GM19099 (cell line): ENCODE data around the gene KRTAP10-11.

Experiments used
- POLR2A ChIP-seq: IDR thresholded peaks from 3 replicates; pipeline ENCODE4 v1.6.1; 2011; ENCODE audit warnings: low read depth; ENCODE audit not compliant: insufficient read length; ENCODE audit errors: extremely low read depth

KRTAP10-11 gene

DNA sequence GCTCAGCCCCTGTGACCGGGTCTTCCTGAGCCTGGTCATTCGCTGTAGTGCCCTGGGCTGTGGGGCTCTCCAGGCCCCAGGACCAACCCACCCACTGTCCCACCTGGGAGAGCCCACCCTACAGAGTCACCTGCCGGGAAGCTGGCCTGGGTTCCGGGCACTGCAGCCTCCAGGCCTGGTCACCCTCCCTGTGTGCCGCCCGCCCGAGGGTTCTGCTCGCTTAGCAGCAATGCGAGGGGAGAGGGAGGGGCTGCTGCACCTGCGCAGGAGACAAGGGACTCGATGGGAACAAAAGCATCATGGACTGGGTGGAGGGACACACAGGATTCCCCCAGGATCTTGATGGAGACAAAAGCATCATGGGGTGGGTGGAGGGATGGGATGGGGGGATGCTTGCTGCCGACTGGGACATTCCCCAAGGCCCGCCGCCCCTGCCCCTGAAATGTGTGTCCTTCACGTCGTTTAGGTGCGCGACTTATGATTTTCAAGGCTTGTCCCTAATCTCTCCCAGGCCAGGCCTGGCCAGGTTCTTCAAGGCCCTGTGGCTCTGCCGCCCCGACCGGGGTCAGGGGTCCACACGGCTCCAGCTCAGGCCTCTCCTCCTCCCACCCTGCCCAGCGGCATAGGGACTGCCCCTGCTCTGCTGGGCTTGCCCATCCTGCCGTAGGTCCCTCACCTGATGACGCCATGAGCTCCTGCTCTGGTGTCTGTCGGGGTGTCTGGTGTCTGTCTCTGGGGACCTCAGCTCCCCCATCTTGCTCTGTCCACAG is 32.6 kb upstream of the KRTAP10-11 start:
- TF ChIP-seq POLR2A: no peak

- TF ChIP-seq POLR2A: no peak
Measured at GRCh38 chr21:44614161-44614631, 32.0 kb upstream of the KRTAP10-11 start.

DNA sequence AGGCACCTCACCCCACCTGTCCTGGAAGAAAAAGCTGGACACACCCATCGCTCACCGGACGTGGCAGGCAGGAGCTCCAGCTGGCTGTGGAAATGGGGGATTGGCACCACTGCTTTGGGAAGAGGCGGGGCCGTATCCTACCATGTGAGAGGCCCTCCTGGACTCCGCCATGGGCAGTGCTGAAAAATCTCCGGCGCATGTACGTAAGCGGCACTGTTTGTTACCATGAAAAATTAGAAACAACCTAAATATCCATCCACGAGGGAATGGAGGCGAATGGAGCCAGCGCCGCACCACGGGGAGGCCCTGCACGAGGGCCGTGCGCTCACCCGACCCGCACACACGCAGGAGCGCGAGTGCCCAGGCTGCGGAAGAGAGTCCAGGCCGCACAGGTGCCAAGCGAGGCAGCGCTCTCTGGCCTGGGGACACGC is 31.2 kb upstream of the KRTAP10-11 start:
- TF ChIP-seq POLR2A: no peak

DNA sequence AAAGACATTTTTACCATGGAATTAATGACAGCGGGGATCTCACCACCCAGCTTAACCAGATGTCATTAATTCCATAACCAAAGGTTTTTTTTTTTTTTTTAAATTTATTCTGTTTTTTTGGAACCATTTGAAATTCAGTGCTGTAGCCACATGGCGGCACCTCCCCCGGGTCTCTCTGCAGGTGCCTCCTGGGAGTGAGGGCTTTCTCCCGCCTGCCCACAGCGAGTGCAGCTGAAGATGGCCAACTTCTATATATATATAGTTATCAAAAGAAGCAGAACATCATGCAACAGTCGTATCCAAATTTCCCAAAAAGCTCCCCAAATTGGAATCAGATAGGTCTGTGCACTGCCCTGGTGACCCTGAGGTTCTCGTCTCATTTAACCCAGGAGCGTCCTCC is 30.7 kb upstream of the KRTAP10-11 start:
- TF ChIP-seq POLR2A: no peak

GRCh38 chr21:44615911-44616590 is 30.2 kb upstream of the KRTAP10-11 start:
- no peak for TF ChIP-seq POLR2A

DNA sequence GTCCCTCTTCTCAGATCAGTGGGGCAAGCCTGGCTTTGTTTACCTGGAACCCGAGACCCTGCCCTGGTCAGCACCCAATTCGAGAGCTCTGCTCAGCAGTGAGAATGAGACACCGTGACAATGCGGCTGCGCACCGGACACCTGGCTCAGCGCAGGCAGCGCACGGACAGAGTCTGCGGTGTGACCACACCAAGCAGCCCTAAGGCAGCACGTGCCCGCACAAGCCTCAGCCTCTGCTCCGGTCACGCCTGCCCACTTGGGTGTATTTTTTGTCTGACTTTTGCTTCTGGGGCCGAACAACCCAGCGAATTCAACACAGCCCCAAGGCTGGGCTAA is 29.7 kb upstream of the KRTAP10-11 start:
- no peak for TF ChIP-seq POLR2A

GRCh38 chr21:44617071-44617501 is 29.1 kb upstream of the KRTAP10-11 start:
- TF ChIP-seq POLR2A: no peak

- no peak for TF ChIP-seq POLR2A
Measured at GRCh38 chr21:44618504-44618903, 27.7 kb upstream of the KRTAP10-11 start.

GRCh38 chr21:44618909-44619308 is 27.3 kb upstream of the KRTAP10-11 start:
- TF ChIP-seq POLR2A: no peak

DNA sequence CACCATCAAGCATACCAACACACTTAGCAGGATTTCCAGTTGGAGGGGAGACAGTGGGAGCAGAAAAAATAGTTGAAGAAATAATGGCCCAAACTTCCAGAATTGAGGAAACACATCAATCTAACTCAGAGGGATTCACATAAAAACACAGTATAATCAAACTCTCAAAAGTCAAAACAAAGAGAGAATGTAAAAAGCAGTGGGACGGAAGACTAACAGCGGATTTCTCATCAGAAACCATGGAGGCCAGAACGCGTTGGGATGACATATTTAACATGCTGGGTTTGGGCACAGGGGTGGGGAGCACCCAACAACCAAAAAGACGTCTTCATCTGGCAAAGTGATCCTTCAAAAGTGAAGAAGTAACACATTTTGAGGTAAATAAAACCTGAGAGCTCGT is 26.3 kb upstream of the KRTAP10-11 start:
- no peak for TF ChIP-seq POLR2A

DNA sequence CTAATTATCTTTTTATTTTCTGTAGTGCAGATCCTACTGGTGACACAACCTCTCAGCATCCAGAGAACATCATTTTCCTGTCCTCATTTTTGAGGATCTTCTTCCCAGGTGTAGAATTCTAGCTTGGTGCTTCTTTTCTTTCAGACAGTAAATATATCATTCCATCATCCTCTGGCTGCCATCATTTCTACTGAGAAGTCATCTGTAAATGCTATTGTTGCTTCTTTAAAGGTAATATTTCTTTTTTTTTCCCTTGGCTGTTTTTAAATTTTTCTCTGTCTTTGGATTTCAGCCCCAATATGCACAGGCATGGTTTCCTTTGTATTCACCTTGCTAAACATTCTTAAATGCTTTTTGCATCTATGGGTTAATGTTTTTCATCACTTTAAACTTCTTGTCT is 22.6 kb upstream of the KRTAP10-11 start:
- no peak for TF ChIP-seq POLR2A

- TF ChIP-seq POLR2A: no peak
Measured at GRCh38 chr21:44625756-44626155, 20.5 kb upstream of the KRTAP10-11 start.

DNA sequence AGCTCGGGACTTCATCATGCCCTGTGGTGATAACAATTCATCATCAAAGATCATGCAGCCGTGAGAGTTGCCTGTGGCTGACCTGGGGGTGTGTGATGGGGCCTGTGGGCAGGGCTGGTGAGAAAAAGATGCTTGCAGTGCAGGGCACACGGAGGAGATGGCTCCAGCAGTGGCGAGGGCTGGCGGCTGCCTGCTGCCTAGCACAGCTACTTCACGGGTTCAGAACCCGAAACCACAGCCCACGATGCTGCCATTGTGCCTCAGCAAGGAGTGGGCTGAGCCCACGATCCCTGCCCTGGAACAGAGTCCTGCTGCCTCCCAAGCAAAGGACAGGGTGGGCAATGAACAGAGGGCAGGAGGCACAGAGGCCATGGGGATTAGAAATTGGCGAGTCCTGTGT is 20.0 kb upstream of the KRTAP10-11 start:
- no peak for TF ChIP-seq POLR2A

GRCh38 chr21:44626673-44627143 is 19.5 kb upstream of the KRTAP10-11 start, which contains the start of gene KRTAP10-9:
Gene KRTAP10-9 (plus strand): TSS chr21:44627093. CDS start chr21:44627172, 79 bp downstream.
- no peak for TF ChIP-seq POLR2A

GRCh38 chr21:44628707-44629391 is 17.4 kb upstream of the KRTAP10-11 start:
- TF ChIP-seq POLR2A: no peak
